ENCODE measurements around the gene SPEN.

The SPEN gene

DNA sequence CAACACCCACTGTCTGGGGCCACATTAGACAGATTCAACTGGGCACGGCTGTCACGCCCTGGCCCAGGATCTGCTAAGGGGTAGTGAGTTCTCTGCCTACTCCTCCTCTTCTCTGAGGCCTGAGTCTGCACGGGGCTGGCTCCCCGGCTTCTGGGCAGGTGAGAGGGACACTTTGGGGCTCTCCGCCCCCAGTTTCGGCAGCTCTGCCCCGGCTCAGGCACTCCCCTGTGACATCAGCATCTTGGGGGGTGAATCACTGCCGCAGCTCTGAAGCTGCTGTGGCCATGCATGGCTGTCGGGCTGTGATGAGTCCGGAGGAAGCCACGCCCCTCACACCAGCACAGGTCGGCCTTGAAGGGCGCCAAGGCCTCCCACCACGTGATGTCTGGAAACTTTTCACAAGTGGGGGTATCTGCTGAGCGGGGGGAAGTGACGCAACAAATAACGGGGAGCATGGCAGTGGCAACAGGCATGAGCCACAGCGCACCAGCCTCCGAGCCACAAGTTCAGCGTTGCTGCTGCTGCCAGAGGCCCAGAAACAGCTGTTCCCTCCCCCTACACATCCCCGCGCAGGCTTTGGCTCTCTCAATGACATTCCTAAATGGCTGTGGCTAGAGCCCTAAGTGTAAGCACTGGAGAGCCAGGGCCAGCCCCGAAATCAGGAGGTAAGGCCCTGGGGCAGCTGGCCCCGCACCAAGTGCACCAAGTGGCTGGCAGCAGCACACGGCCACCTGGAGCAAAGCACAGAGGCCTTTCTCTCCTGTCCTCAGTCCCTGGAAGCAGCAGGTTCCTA, 102.1 kb downstream of the SPEN start (continued):
- TF ChIP-seq ATF2 (tag by site-specific recombination; IDR thresholded peaks at IDR 0.05; ENCODE audit: low read depth): no peak
- no peak for TF ChIP-seq ZNF610 (tag by site-specific recombination; IDR thresholded peaks at IDR 0.05; ENCODE audit: borderline replicate concordance)
- TF ChIP-seq ZSCAN18 (tag by site-specific recombination; IDR thresholded peaks at IDR 0.05): no peak

GRCh38 chr1:15950302-15950701, 102.8 kb downstream of the SPEN start:
- peak overlapping the region; percentile 54; the same call in 1 of the 2 replicates for H3K27ac ChIP-seq (ENCODE audit: extremely low read depth, low read depth, low read length)
- H3K36me3 ChIP-seq (ENCODE audit: control insufficient read depth in 2 of 2, insufficient read depth in 1 of 2, low read length in 2 of 2): peaks cover 0 to 71% of the 10 kb centered on the region in 2 experiments; a peak in 2 of 3 replicates
- TF ChIP-seq ZNF747 (tag by site-specific recombination; IDR thresholded peaks at IDR 0.05): no peak
- no peak for TF ChIP-seq ZNF776 (tag by site-specific recombination; IDR thresholded peaks at IDR 0.05; ENCODE audit: borderline replicate concordance)
- TF ChIP-seq ZBTB20 (tag by site-specific recombination; IDR thresholded peaks at IDR 0.05): 0 out of 2 replicates have a peak, but pooled peaks have one; percentile 3
- TF ChIP-seq ZNF416 (tag by site-specific recombination; IDR thresholded peaks at IDR 0.05): no peak
- no peak for TF ChIP-seq HOXA7 (CRISPR knock-in tag; IDR thresholded peaks at IDR 0.05; ENCODE audit: borderline replicate concordance)
- TF ChIP-seq ZNF174 (tag by site-specific recombination; IDR thresholded peaks at IDR 0.05): no peak
- TF ChIP-seq ZNF473 (tag by site-specific recombination; IDR thresholded peaks at IDR 0.05): no peak
- TF ChIP-seq ZNF596 (tag by site-specific recombination; IDR thresholded peaks at IDR 0.05): no peak
- peaks cover 12% of the 10 kb centered on the region for H3K4me1 ChIP-seq (ENCODE audit: control insufficient read depth, insufficient read depth, low read length)
- CTCF ChIA-PET: interaction anchor here (0.5 to 3.1 kb wide), 4 partner anchors 13 to 158 kb away, joined by 3 to 19 read pairs (median 3); no protein-coding TSS in a partner anchor
- POLR2A ChIA-PET: interaction anchor here (1.5 kb wide), 1 partner anchor 101 kb away, joined by 3 read pairs; no protein-coding TSS in a partner anchor
- H3K9me3 ChIP-seq (ENCODE audit: control insufficient read depth, insufficient read depth, low read depth, low read length): no peaks in the 10 kb centered on the region
- no peak overlapping the region for H3K4me3 ChIP-seq (ENCODE audit: low read depth, low read length)

- Histone ChIP-seq H3K4me3 (ENCODE audit: low read depth, low read length) (no peak overlapping the region), H3K9me3 (ENCODE audit: control insufficient read depth, insufficient read depth, low read depth, low read length) (no peaks in the 10 kb centered on the region), H3K36me3 (ENCODE audit: control insufficient read depth in 2 of 2, insufficient read depth in 1 of 2, low read length in 2 of 2) (peaks cover 0 to 67% of the 10 kb centered on the region in 2 experiments; a peak in 2 of 3 replicates), H3K4me1 (ENCODE audit: control insufficient read depth, insufficient read depth, low read length) (peaks cover 12% of the 10 kb centered on the region), H3K27ac (ENCODE audit: extremely low read depth, low read depth, low read length) (peak overlapping the region; percentile 54; the same call in 1 of the 2 replicates)
- CTCF ChIA-PET: interaction anchor here (0.5 to 3.1 kb wide), 6 partner anchors 13 to 159 kb away, joined by 3 to 19 read pairs (median 3); no protein-coding TSS in a partner anchor
- POLR2A ChIA-PET: interaction anchor here (0.6 to 2.2 kb wide), 3 partner anchors 25 to 118 kb away, joined by 3 to 6 read pairs (median 3); partner anchors contain the start of gene ZBTB17
- TF ChIP-seq OSR2 (tag by site-specific recombination; IDR thresholded peaks at IDR 0.05) (no peak), ZNF155 (tag by site-specific recombination; IDR thresholded peaks at IDR 0.05) (no peak), SP7 (tag by site-specific recombination; IDR thresholded peaks at IDR 0.05) (peak; percentile 73; the same call in 1 of the 2 replicates), ZBTB6 (tag by site-specific recombination; IDR thresholded peaks at IDR 0.05) (no peak), PRDM1 (tag by site-specific recombination; IDR thresholded peaks at IDR 0.05) (peak; percentile 81), KLF7 (tag by site-specific recombination; IDR thresholded peaks at IDR 0.05; ENCODE audit: borderline replicate concordance) (peak; percentile 61; the same call in 1 of the 2 replicates), ZNF174 (tag by site-specific recombination; IDR thresholded peaks at IDR 0.05) (no peak), KLF1 (tag by site-specific recombination; IDR thresholded peaks at IDR 0.05) (peak; percentile 85), YY2 (tag by site-specific recombination; IDR thresholded peaks at IDR 0.05) (0 out of 2 replicates have a peak, but pooled peaks have one; percentile 21), ZNF747 (tag by site-specific recombination; IDR thresholded peaks at IDR 0.05) (no peak), SP3 (tag by site-specific recombination; IDR thresholded peaks at IDR 0.05) (peak; percentile 47; the same call in 1 of the 2 replicates), GLIS1 (tag by site-specific recombination; IDR thresholded peaks at IDR 0.05) (peak; percentile 95)
- TF ChIP-seq, protein P1, sequence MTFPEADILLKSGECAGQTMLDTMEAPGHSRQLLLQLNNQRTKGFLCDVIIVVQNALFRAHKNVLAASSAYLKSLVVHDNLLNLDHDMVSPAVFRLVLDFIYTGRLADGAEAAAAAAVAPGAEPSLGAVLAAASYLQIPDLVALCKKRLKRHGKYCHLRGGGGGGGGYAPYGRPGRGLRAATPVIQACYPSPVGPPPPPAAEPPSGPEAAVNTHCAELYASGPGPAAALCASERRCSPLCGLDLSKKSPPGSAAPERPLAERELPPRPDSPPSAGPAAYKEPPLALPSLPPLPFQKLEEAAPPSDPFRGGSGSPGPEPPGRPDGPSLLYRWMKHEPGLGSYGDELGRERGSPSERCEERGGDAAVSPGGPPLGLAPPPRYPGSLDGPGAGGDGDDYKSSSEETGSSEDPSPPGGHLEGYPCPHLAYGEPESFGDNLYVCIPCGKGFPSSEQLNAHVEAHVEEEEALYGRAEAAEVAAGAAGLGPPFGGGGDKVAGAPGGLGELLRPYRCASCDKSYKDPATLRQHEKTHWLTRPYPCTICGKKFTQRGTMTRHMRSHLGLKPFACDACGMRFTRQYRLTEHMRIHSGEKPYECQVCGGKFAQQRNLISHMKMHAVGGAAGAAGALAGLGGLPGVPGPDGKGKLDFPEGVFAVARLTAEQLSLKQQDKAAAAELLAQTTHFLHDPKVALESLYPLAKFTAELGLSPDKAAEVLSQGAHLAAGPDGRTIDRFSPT (tag by site-specific recombination; IDR thresholded peaks at IDR 0.05): peak; percentile 36; the same call in 1 of the 2 replicates
- TF ChIP-seq, protein P2, sequence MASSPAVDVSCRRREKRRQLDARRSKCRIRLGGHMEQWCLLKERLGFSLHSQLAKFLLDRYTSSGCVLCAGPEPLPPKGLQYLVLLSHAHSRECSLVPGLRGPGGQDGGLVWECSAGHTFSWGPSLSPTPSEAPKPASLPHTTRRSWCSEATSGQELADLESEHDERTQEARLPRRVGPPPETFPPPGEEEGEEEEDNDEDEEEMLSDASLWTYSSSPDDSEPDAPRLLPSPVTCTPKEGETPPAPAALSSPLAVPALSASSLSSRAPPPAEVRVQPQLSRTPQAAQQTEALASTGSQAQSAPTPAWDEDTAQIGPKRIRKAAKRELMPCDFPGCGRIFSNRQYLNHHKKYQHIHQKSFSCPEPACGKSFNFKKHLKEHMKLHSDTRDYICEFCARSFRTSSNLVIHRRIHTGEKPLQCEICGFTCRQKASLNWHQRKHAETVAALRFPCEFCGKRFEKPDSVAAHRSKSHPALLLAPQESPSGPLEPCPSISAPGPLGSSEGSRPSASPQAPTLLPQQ (tag by site-specific recombination; IDR thresholded peaks at IDR 0.05): peak; percentile 78
These were observed 103.3 kb downstream of the SPEN start for GRCh38 chr1:15950763-15951295.
